HEK293 (cell line): ENCODE results near the gene DXO.

Experiments used
- ATF2 ChIP-seq: fragments of 450-650 bp; formaldehyde crosslinking; IDR thresholded peaks from 2 replicates; pipeline ENCODE4 v1.5.1; 2016; ENCODE audit warnings: missing biosample characterization, missing genetic modification characterization, low read depth
- CTCF ChIP-seq: fragments of 450-650 bp; formaldehyde crosslinking; IDR thresholded peaks from 2 replicates; pipeline ENCODE4 v1.5.1; 2016; ENCODE audit warnings: missing biosample characterization, missing genetic modification characterization
- PRDM10 ChIP-seq: fragments of 450-650 bp; formaldehyde crosslinking; IDR thresholded peaks from 2 replicates; pipeline ENCODE4 v1.5.1; 2016; ENCODE audit warnings: missing biosample characterization, missing genetic modification characterization
- PRDM6 ChIP-seq: fragments of 450-650 bp; formaldehyde crosslinking; IDR thresholded peaks from 2 replicates; pipeline ENCODE4 v1.5.1; 2017; ENCODE audit warnings: missing biosample characterization, missing genetic modification characterization
- SP2 ChIP-seq: fragments of 450-650 bp; formaldehyde crosslinking; IDR thresholded peaks from 2 replicates; pipeline ENCODE4 v1.5.1; 2016; ENCODE audit warnings: missing biosample characterization, missing genetic modification characterization
- YY1 ChIP-seq: fragments of 450-650 bp; formaldehyde crosslinking; IDR thresholded peaks from 2 replicates; pipeline ENCODE4 v1.5.1; 2018; ENCODE audit warnings: missing biosample characterization, missing genetic modification characterization
- ZBTB26 ChIP-seq: fragments of 450-650 bp; formaldehyde crosslinking; optimal IDR thresholded peaks from 2 replicates; pipeline ENCODE3; 2016; ENCODE audit warnings: missing biosample characterization, mild to moderate bottlenecking, missing genetic modification characterization
- ZNF274 ChIP-seq, 2 experiments: fragments of 200-500 bp in 1 of 2; fragments of 450-650 bp in 1 of 2; sonication (Bioruptor generic) in 1 of 2; formaldehyde crosslinking in 1 of 2; IDR thresholded peaks; 2 replicates each; pipeline versions ENCODE4 v1.5.1 to v1.6.1; 2014 to 2016; ENCODE audit warnings: borderline replicate concordance in 1 of 2, inconsistent platforms in 1 of 2, low read length in 1 of 2, missing biosample characterization in 1 of 2, missing genetic modification characterization in 1 of 2
- ZNF433 ChIP-seq: fragments of 450-650 bp; formaldehyde crosslinking; IDR thresholded peaks from 2 replicates; pipeline ENCODE4 v1.5.1; 2016; ENCODE audit warnings: missing biosample characterization, missing genetic modification characterization, low read depth
- ZNF529 ChIP-seq: fragments of 450-650 bp; formaldehyde crosslinking; IDR thresholded peaks from 2 replicates; pipeline ENCODE4 v1.5.1; 2017; ENCODE audit warnings: missing genetic modification characterization, missing biosample characterization; ENCODE audit not compliant: insufficient replicate concordance
- ZNF600 ChIP-seq: fragments of 450-650 bp; formaldehyde crosslinking; IDR thresholded peaks from 2 replicates; pipeline ENCODE4 v1.5.1; 2016; ENCODE audit warnings: missing biosample characterization, missing genetic modification characterization
- ZNF830 ChIP-seq: fragments of 450-650 bp; IDR thresholded peaks from 2 replicates; pipeline ENCODE4 v1.5.0; 2018; ENCODE audit warnings: missing biosample characterization, missing genetic modification characterization, low read depth, mild to moderate bottlenecking, moderate library complexity
- ZSCAN16 ChIP-seq: fragments of 450-650 bp; formaldehyde crosslinking; IDR thresholded peaks from 2 replicates; pipeline ENCODE4 v1.5.1; 2016; ENCODE audit warnings: missing biosample characterization, missing genetic modification characterization

- TF ChIP-seq PRDM6 (tag by site-specific recombination) = no peak
- TF ChIP-seq CTCF (tag by site-specific recombination) = no peak
- TF ChIP-seq ZBTB26 (tag by site-specific recombination) = no peak
- no peak for TF ChIP-seq SP2
- TF ChIP-seq ZNF830 (tag by site-specific recombination) = no peak
- no peak for TF ChIP-seq ATF2 (tag by site-specific recombination)
- TF ChIP-seq ZNF433 = no peak
- no peak for TF ChIP-seq ZNF600 (tag by site-specific recombination)
- TF ChIP-seq ZSCAN16 (tag by site-specific recombination) = no peak
- no peak for TF ChIP-seq YY1 (tag by site-specific recombination)
- no peak for TF ChIP-seq PRDM10 (tag by site-specific recombination)
- TF ChIP-seq ZNF529 (tag by site-specific recombination) = no peak
- TF ChIP-seq ZNF274 (IDR thresholded peaks at IDR 0.05; ENCODE audit: low read length) = no peak
- no peak for TF ChIP-seq ZNF274 (tag by site-specific recombination; IDR thresholded peaks at IDR 0.05; ENCODE audit: borderline replicate concordance)
These were observed 3.6 kb downstream of the DXO start for GRCh38 chr6:31968326-31968725.
